Breast epithelium (tissue), 4 donors: Measurements from ENCODE around the gene MET. TPM values are rescaled to one million over a fixed set of nuclear protein-coding genes. Genes with fewer than 3 reads are reported as not detected.
"Not testable (repeated sequence)": the region's sequence is repeated elsewhere in the genome, so short reads cannot be mapped to it uniquely, and the experiment has no call there.

Experiments
- DNase-seq, 2 donors: peaks; one replicate each; pipeline ENCODE4 v3.0.0-alpha.2; 2019; ENCODE audit warnings: low spot score in 2 of 2
- H3K27ac ChIP-seq, 2 donors: fragments of 200-600 bp; sonication (generic) in 1 of 2; one replicate each; pipeline ENCODE4 v1.5.1; 2016 to 2019; ENCODE audit warnings: mild to moderate bottlenecking in 1 of 2
- H3K27me3 ChIP-seq, 2 donors: fragments of 200-600 bp; sonication (generic) in 1 of 2; one replicate each; pipeline versions ENCODE4 v1.5.1 to v1.6.0; 2017 to 2019; ENCODE audit warnings: control low read depth in 1 of 2, mild to moderate bottlenecking in 1 of 2
- H3K36me3 ChIP-seq: fragments of 200-600 bp; one replicate; pipeline ENCODE4 v1.5.1; 2019
- H3K4me1 ChIP-seq, 2 donors: fragments of 200-600 bp; sonication (generic); one replicate each; pipeline ENCODE4 v1.5.1; 2016 to 2019; ENCODE audit warnings: control low read depth in 1 of 2
- H3K4me3 ChIP-seq, 3 donors: fragments of 200-600 bp; sonication (generic); 1 replicate in 2 of 3; 2 replicates in 1 of 3; pipeline ENCODE4 v1.5.1; 2016 to 2019; ENCODE audit warnings: mild to moderate bottlenecking in 3 of 3, moderate library complexity in 2 of 3
- H3K9me3 ChIP-seq, 2 donors: fragments of 200-600 bp; sonication (generic) in 1 of 2; one replicate each; pipeline ENCODE4 v1.5.1; 2016 to 2019; ENCODE audit warnings: control low read depth in 1 of 2
- POLR2A ChIP-seq: fragments of 450-650 bp; IDR thresholded peaks from one replicate; pipeline ENCODE4 v1.6.1; 2016; ENCODE audit warnings: antibody characterized with exemption, mild to moderate bottlenecking, moderate library complexity
- POLR2AphosphoS5 ChIP-seq, 3 donors: sonication (generic); formaldehyde crosslinking; IDR thresholded peaks; one replicate each; pipeline ENCODE4 v1.6.1; 2017; ENCODE audit warnings: antibody characterized with exemption in 3 of 3
- intact Hi-C: fragments of 100-400 bp; cut with DNase I; formaldehyde crosslinking; loops from one replicate; pipeline ENCODE4 v1.15.1; 2023; ENCODE audit warnings: low total_unique reads
- total RNA-seq, 3 donors: library from RNA; depleted of rRNA; stranded (reverse); fragments of >200 nt; gene quantifications; one replicate each; pipeline ENCODE4 v1.1.0, GENCODE V29; 2016
- TF ChIP-seq, protein P1 (sequence below), 3 donors: fragments of 450-650 bp; IDR thresholded peaks; one replicate each; pipeline ENCODE4 v1.5.1; 2016 to 2017; ENCODE audit warnings: antibody characterized with exemption in 3 of 3, mild to moderate bottlenecking in 3 of 3, moderate library complexity in 3 of 3

The MET gene
- total RNA-seq, 3 donors from 2014 or later: 25.8 to 85.6 (median 40.6) TPM

- DNase-seq: no peak
- intact Hi-C loops: no loop called here
- no peak for TF ChIP-seq POLR2A
- no peaks in the 10 kb centered on the region for H3K9me3 ChIP-seq
- no peaks in the 10 kb centered on the region for H3K4me1 ChIP-seq
- H3K36me3 ChIP-seq: no peaks in the 10 kb centered on the region
- no peaks in the 10 kb centered on the region for H3K27me3 ChIP-seq
- H3K27ac ChIP-seq: no peak overlapping the region
- no peak overlapping the region for H3K4me3 ChIP-seq
Observed at GRCh38 chr7:116810267-116811116, 138.5 kb downstream of the MET start.

- H3K4me3 ChIP-seq: no peak overlapping the region
- H3K9me3 ChIP-seq: no peaks in the 10 kb centered on the region
- intact Hi-C loops: no loop called here
- H3K27me3 ChIP-seq: no peaks in the 10 kb centered on the region
- H3K27ac ChIP-seq: no peak overlapping the region
- TF ChIP-seq, protein P1, sequence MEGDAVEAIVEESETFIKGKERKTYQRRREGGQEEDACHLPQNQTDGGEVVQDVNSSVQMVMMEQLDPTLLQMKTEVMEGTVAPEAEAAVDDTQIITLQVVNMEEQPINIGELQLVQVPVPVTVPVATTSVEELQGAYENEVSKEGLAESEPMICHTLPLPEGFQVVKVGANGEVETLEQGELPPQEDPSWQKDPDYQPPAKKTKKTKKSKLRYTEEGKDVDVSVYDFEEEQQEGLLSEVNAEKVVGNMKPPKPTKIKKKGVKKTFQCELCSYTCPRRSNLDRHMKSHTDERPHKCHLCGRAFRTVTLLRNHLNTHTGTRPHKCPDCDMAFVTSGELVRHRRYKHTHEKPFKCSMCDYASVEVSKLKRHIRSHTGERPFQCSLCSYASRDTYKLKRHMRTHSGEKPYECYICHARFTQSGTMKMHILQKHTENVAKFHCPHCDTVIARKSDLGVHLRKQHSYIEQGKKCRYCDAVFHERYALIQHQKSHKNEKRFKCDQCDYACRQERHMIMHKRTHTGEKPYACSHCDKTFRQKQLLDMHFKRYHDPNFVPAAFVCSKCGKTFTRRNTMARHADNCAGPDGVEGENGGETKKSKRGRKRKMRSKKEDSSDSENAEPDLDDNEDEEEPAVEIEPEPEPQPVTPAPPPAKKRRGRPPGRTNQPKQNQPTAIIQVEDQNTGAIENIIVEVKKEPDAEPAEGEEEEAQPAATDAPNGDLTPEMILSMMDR (IDR thresholded peaks at IDR 0.05): no peak
- TF ChIP-seq POLR2AphosphoS5 (IDR thresholded peaks at IDR 0.05) (no peak), POLR2A (no peak)
- no peak for DNase-seq
- no peaks in the 10 kb centered on the region for H3K36me3 ChIP-seq
- H3K4me1 ChIP-seq: no peaks in the 10 kb centered on the region
Observed at GRCh38 chr7:116811768-116812167, 139.8 kb downstream of the MET start.

- intact Hi-C loops: no loop called here
Observed at GRCh38 chr7:116812860-116813259, 140.9 kb downstream of the MET start.

GRCh38 chr7:116813371-116813770 is 141.4 kb downstream of the MET start:
- H3K27me3 ChIP-seq, DNase-seq, intact Hi-C loops, H3K4me3 ChIP-seq, H3K27ac ChIP-seq, H3K36me3 ChIP-seq, H3K4me1 ChIP-seq, H3K9me3 ChIP-seq: not testable (repeated sequence)

More at GRCh38 chr7:116812860-116813259, 140.9 kb downstream of the MET start:
- DNase-seq: no peak
- Histone ChIP-seq H3K9me3 (no peaks in the 10 kb centered on the region), H3K27ac (no peak overlapping the region), H3K4me1 (no peaks in the 10 kb centered on the region), H3K4me3 (no peak overlapping the region), H3K36me3 (no peaks in the 10 kb centered on the region), H3K27me3 (no peaks in the 10 kb centered on the region)
- TF ChIP-seq, protein P1 (IDR thresholded peaks at IDR 0.05): no peak
- TF ChIP-seq POLR2AphosphoS5 (IDR thresholded peaks at IDR 0.05) (no peak), POLR2A (no peak)

DNA sequence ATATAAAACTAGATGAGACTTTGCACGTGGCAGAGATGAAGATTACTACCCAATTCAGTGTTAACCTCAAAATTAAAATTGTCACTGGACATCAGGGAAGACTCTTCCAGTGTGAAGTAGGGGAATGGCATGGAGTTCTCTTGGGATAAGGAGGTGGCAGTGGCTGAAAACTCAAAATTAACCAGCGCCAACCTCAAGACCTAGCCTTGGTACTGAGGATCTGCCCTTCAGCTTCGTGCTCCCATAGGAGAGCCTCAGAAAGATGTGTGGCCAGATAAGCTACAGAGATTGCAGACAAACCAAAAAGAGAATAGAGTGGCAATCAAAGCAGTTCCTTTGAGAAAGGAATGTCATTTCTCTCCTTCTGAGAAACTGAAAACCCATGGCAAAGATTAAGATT is 143.0 kb downstream of the MET start:
- intact Hi-C loops: no loop called here
- DNase-seq: no peak
- Histone ChIP-seq H3K36me3 (no peaks in the 10 kb centered on the region), H3K9me3 (no peaks in the 10 kb centered on the region), H3K4me1 (no peaks in the 10 kb centered on the region), H3K27me3 (no peaks in the 10 kb centered on the region), H3K27ac (no peak overlapping the region), H3K4me3 (no peak overlapping the region)
- TF ChIP-seq, protein P1 (IDR thresholded peaks at IDR 0.05): no peak
- TF ChIP-seq POLR2A (no peak), POLR2AphosphoS5 (IDR thresholded peaks at IDR 0.05) (no peak)

DNA sequence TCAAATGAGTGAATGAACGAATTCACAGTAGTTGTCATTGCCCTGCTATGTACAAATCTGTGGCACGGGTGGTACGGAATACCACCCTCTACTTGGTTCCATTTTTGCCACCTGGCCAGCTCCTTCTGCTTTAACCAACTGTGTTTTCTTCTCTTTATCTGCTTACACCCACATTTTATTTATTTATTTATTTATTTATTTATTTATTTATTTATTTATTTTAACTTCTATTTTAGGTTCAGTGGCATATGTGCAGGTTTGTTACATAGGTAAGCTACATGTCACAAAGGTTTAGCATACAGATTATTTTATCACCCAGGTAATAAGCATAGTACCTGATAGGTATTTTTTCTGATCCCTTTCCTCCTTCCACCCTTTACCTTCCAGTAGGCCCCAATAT is 148.2 kb downstream of the MET start:
- H3K36me3 ChIP-seq: no peaks in the 10 kb centered on the region
- no peaks in the 10 kb centered on the region for H3K4me1 ChIP-seq
- H3K9me3 ChIP-seq: no peaks in the 10 kb centered on the region
- H3K27me3 ChIP-seq: no peaks in the 10 kb centered on the region
- no peak overlapping the region for H3K27ac ChIP-seq
- H3K4me3 ChIP-seq: no peak overlapping the region
- TF ChIP-seq POLR2A (no peak), POLR2AphosphoS5 (IDR thresholded peaks at IDR 0.05) (no peak)
- TF ChIP-seq, protein P1 (IDR thresholded peaks at IDR 0.05): no peak
- intact Hi-C loops: no loop called here
- DNase-seq: no peak

- H3K27me3 ChIP-seq, DNase-seq, H3K27ac ChIP-seq, H3K36me3 ChIP-seq, intact Hi-C loops, H3K9me3 ChIP-seq, H3K4me1 ChIP-seq, H3K4me3 ChIP-seq: not testable (repeated sequence)
Observed at GRCh38 chr7:116821647-116822046, 149.7 kb downstream of the MET start.
